Activated naive CD8-positive, alpha-beta T cell (primary cell): ENCODE measurements around the gene PUSL1.

Source experiments
- H3K27ac Mint-ChIP-seq: one replicate; pipeline ENCODE4 v1.8.0; 2021; ENCODE audit warnings: mixed read lengths
- H3K27me3 Mint-ChIP-seq: one replicate; pipeline ENCODE4 v1.8.0; 2021; ENCODE audit warnings: mixed read lengths
- H3K36me3 Mint-ChIP-seq: one replicate; pipeline ENCODE4 v1.8.0; 2021; ENCODE audit warnings: mixed read lengths
- H3K4me1 Mint-ChIP-seq: one replicate; pipeline ENCODE4 v1.8.0; 2021; ENCODE audit warnings: low read depth, mixed read lengths
- H3K4me3 Mint-ChIP-seq: one replicate; pipeline ENCODE4 v1.8.0; 2021; ENCODE audit warnings: mild to moderate bottlenecking, mixed read lengths
- H3K9me3 Mint-ChIP-seq: one replicate; pipeline ENCODE4 v1.8.0; 2021; ENCODE audit warnings: low read depth, mixed read lengths

The PUSL1 gene

GRCh38 chr1:1285611-1286311, 22.6 kb upstream of the PUSL1 start:
- H3K36me3 Mint-ChIP-seq: no peaks in the 10 kb centered on the region
- H3K9me3 Mint-ChIP-seq: no peaks in the 10 kb centered on the region
- H3K27ac Mint-ChIP-seq: no peak overlapping the region
- no peaks in the 10 kb centered on the region for H3K27me3 Mint-ChIP-seq
- no peak overlapping the region for H3K4me3 Mint-ChIP-seq
- H3K4me1 Mint-ChIP-seq: no peaks in the 10 kb centered on the region

DNA sequence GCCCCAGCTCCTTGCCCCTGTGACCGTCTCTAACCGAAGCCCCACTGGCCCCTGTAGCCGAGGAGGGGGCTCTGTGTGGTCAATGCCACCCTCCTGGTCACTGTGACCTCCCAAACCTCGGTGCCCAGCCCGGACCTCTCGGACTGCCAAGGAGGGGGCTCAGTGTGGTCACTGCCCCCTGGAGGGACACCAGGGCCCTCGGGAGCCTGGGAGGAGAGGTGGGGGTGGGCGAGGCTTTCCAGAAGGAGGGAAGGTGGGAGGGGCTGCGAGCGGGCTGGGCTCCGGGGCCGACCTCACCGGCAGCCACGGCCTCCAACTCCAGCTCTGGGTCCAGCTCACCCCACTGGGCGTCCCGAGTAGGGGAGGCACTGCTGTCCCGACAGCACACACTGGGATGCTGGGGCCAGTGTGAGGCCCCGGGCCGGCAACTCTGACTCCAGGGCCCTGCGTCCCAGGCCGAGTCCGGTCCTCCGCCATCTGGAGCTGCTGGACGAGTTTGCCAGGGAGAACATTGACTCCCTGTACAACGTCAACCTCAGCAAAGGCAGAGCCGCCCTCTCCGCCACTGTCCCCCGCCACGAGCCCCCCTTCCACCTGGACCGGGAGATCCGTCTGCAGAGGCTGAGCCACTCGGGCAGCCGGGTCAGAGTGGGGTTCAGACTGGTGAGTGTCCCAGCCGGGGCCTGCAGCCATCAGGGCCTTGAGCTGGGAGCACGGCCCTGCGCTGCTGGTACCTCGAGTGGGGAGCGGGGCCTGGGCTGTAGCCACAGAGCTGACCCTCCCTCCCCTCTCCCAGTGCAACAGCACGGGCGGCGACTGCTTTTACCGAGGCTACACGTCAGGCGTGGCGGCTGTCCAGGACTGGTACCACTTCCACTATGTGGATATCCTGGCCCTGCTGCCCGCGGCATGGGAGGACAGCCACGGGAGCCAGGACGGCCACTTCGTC, 21.8 kb upstream of the PUSL1 start:
- Mint-ChIP-seq H3K36me3 (no peaks in the 10 kb centered on the region), H3K4me3 (no peak overlapping the region), H3K4me1 (no peaks in the 10 kb centered on the region), H3K27me3 (no peaks in the 10 kb centered on the region), H3K27ac (no peak overlapping the region), H3K9me3 (no peaks in the 10 kb centered on the region)

GRCh38 chr1:1287288-1288110, 20.9 kb upstream of the PUSL1 start:
- no peaks in the 10 kb centered on the region for H3K36me3 Mint-ChIP-seq
- no peaks in the 10 kb centered on the region for H3K9me3 Mint-ChIP-seq
- H3K27me3 Mint-ChIP-seq: no peaks in the 10 kb centered on the region
- H3K4me1 Mint-ChIP-seq: peaks cover 3% of the 10 kb centered on the region
- H3K27ac Mint-ChIP-seq: no peak overlapping the region
- no peak overlapping the region for H3K4me3 Mint-ChIP-seq

- H3K27ac Mint-ChIP-seq: no peak overlapping the region
- no peaks in the 10 kb centered on the region for H3K36me3 Mint-ChIP-seq
- H3K27me3 Mint-ChIP-seq: no peaks in the 10 kb centered on the region
- no peaks in the 10 kb centered on the region for H3K9me3 Mint-ChIP-seq
- H3K4me1 Mint-ChIP-seq: peaks cover 3% of the 10 kb centered on the region
- H3K4me3 Mint-ChIP-seq: no peak overlapping the region
These were observed 18.1 kb upstream of the PUSL1 start for GRCh38 chr1:1290238-1290731.

- no peaks in the 10 kb centered on the region for H3K9me3 Mint-ChIP-seq
- no peak overlapping the region for H3K27ac Mint-ChIP-seq
- no peaks in the 10 kb centered on the region for H3K27me3 Mint-ChIP-seq
- peaks cover 3% of the 10 kb centered on the region for H3K4me1 Mint-ChIP-seq
- no peak overlapping the region for H3K4me3 Mint-ChIP-seq
- no peaks in the 10 kb centered on the region for H3K36me3 Mint-ChIP-seq
These were observed 17.3 kb upstream of the PUSL1 start for GRCh38 chr1:1291023-1291528.

DNA sequence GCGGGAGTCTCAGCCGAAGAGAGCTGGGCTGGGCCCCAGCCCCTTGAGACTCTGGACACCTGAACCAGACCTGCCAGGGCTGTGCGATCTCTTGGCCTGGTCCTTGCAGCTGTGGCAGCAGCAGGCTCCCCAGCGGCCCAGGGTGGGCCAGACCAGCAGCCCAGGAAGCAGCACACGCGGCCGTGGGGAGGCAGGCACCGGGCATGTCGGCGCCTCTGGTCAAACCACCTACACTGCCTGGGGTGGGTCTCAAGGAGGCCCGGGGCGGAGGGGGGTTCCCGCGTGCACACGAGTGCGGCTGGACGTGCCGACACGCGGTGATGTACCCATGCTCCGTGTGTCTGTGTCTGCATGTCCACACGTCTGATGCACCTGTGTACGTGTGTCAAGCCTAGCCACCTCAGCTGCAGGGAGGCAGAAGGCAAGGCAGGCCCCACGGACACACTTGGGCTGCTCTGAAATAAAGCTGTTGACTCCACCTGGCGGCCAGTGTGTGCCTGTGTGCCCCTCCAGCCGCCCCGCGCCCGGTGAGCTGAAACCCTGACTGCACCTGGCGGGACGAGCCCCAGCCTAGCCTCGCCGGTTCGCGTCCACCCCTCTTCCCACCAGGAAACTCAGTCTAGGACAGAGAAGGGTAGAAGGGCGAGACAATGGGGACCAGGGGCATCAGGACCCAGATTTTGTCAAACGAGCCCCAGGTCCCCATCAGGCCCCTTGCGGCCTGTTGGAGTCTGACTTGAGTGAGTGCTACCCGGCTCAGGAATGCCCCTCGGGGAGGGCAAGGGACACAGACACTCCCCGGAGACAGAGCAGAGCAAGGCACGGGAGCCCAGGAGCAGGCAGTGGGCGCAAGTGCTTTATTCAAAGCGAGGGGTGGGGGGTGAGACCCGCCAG, 16.6 kb upstream of the PUSL1 start:
- H3K36me3 Mint-ChIP-seq: no peaks in the 10 kb centered on the region
- no peak overlapping the region for H3K27ac Mint-ChIP-seq
- peaks cover 3% of the 10 kb centered on the region for H3K4me1 Mint-ChIP-seq
- H3K27me3 Mint-ChIP-seq: no peaks in the 10 kb centered on the region
- H3K9me3 Mint-ChIP-seq: no peaks in the 10 kb centered on the region
- H3K4me3 Mint-ChIP-seq: no peak overlapping the region

- Mint-ChIP-seq H3K9me3 (no peaks in the 10 kb centered on the region), H3K36me3 (no peaks in the 10 kb centered on the region), H3K27ac (no peak overlapping the region), H3K4me1 (peaks cover 3% of the 10 kb centered on the region), H3K27me3 (no peaks in the 10 kb centered on the region), H3K4me3 (no peak overlapping the region)
These were observed 16.0 kb upstream of the PUSL1 start for GRCh38 chr1:1292442-1292779.

DNA sequence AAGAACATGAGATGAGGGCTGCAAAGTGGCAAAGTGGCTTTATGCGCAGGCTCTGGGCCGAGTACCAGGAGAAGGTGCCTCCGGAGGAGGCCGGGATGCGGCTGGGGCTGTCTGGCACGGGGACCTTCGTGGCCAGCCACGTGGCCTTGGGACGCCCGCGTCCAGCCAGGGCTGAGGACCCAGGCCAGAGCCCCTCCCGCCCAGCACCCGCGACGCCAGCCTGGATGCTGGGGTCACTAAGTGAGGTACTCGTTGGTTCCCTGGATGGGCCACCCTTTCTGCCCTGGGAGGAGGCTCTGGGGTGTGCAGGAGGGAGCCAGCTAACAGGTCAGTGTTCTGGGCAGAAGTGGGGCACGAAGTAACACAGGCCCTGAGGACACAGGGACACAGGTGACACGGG, 15.5 kb upstream of the PUSL1 start:
- Mint-ChIP-seq H3K9me3 (no peaks in the 10 kb centered on the region), H3K4me3 (no peak overlapping the region), H3K36me3 (no peaks in the 10 kb centered on the region), H3K4me1 (peaks cover 3% of the 10 kb centered on the region), H3K27me3 (no peaks in the 10 kb centered on the region), H3K27ac (no peak overlapping the region)

DNA sequence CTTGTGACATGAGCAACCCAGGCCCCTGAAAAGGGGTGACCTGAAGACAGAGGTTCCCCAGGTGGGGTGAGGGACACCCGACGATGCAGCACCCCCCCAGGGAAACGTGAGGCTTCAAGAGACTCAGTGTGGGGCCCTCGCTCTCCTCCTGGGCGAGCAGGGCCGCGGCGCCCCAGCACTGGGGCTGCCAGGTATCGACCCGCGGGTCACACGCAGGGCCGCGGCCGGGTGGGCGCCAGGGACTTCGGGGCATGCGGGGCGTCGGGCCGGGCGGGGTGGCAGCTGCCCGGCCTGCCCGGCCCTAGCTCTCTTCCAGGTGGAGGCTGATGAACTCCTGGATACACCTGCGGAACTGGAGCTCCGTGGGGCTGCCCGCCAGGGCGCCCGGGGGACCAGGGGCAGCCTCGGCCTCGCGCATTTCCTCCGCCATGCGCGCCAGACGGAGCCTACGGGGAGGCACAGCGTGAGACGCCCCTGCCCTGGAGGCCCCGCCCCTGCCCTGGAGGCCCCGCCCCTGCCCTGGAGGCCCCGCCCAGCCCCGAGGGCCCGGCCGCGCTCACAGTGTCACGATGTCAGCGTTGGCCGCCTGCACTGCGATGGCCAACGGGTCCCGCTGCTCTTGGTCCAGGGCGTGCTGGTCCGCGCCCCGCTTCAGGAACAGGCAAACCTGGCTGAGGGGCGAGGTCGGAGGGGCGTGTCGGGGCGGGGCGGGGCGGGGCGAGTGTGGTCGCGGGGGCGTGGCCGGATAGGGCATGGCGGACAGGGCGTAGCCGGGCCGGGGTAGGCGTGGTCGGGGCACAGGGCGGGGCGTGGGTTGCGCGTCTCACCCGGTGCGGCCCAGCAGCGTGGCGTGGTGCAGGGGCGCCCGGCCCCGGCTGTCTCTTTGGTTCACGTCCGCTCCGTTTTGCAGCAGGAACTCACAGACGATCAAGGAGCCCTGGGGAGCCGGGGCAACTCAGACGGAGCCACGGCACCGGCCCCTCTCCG, 14.8 kb upstream of the PUSL1 start:
- H3K36me3 Mint-ChIP-seq: no peaks in the 10 kb centered on the region

GRCh38 chr1:1294250-1294890, 14.0 kb upstream of the PUSL1 start:
- H3K36me3 Mint-ChIP-seq: no peaks in the 10 kb centered on the region
- H3K4me1 Mint-ChIP-seq: peaks cover 3% of the 10 kb centered on the region
- no peaks in the 10 kb centered on the region for H3K27me3 Mint-ChIP-seq

More for the DNA sequence above, 14.8 kb upstream of the PUSL1 start:
- no peak overlapping the region for H3K27ac Mint-ChIP-seq
- H3K27me3 Mint-ChIP-seq: no peaks in the 10 kb centered on the region
- H3K4me3 Mint-ChIP-seq: no peak overlapping the region
- H3K9me3 Mint-ChIP-seq: no peaks in the 10 kb centered on the region
- peaks cover 3% of the 10 kb centered on the region for H3K4me1 Mint-ChIP-seq

DNA sequence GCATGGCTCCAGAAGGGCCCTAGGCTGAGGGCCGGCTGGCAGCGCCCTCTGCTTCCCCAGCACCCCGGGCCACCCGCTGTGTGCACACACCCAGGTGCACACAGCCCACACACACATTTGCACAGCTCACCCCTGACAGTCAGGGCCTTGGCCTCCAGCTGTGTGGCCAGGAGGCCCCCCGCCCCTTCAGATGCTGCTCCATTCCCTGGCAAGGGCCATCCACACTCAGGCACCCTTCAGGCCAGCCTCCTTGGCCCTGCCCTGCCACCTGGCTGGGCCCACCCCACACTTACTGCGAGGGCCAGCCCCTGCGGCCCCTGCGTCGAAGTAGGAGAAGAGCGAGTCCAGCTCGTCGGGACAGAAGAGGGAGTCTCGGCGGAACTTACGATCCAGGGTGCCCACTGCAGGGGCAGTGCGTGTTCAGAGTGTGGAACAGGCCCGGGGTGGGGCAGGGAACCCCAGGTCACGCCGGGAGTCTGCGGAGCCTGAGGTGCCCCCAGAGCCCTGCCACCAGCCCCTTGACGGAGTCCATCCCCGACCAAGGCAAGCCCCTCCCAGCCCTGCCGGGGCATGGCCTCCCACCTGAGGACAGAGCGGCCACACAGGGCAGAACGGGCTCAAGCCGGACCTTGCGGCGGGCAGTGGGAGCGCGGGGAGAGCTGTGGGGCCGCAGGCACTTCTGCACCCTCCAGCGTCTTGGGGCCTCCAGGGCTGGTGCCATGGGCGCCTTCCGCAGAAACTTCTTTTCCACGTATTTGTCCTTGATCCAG, 13.1 kb upstream of the PUSL1 start:
- no peak overlapping the region for H3K27ac Mint-ChIP-seq
- H3K4me1 Mint-ChIP-seq: peaks cover 3% of the 10 kb centered on the region
- H3K9me3 Mint-ChIP-seq: no peaks in the 10 kb centered on the region
- no peaks in the 10 kb centered on the region for H3K36me3 Mint-ChIP-seq
- H3K4me3 Mint-ChIP-seq: no peak overlapping the region
- H3K27me3 Mint-ChIP-seq: no peaks in the 10 kb centered on the region

More at GRCh38 chr1:1294250-1294890, 14.0 kb upstream of the PUSL1 start:
- no peak overlapping the region for H3K4me3 Mint-ChIP-seq
- no peaks in the 10 kb centered on the region for H3K9me3 Mint-ChIP-seq
- no peak overlapping the region for H3K27ac Mint-ChIP-seq
